Heart left ventricle (tissue), 16 donors: ENCODE data around the gene SCEL. TPM values are rescaled to one million over a fixed set of nuclear protein-coding genes. Genes with fewer than 3 reads are reported as not detected.

Source experiments
- ATAC-seq, 4 donors: fragments of 200-7000 bp; cut with Tn5 transposase; one replicate each; pipeline ENCODE4 v1.9.1; 2020 to 2022; ENCODE audit warnings: moderate library complexity in 4 of 4, mild to moderate bottlenecking in 3 of 4, moderate number of reproducible peaks in 1 of 4
- DNase-seq, 5 donors: peaks; one replicate each; pipeline ENCODE4 v3.0.0-alpha.2; 2020
- H3K27ac ChIP-seq, 12 donors: fragments of 200-600 bp; sonication (generic) in 4 of 12; one replicate each; pipeline versions ENCODE4 v1.5.0 to v1.8.0; 2016 to 2022; ENCODE audit warnings: mild to moderate bottlenecking in 2 of 12
- H3K27me3 ChIP-seq, 9 donors: fragments of 200-600 bp; sonication (generic) in 2 of 9; one replicate each; pipeline versions ENCODE4 v1.5.1 to v1.8.0; 2016 to 2022; ENCODE audit warnings: mild to moderate bottlenecking in 3 of 9
- H3K36me3 ChIP-seq, 9 donors: fragments of 200-600 bp; sonication (generic) in 2 of 9; one replicate each; pipeline versions ENCODE4 v1.5.0 to v1.8.0; 2018 to 2022; ENCODE audit warnings: mild to moderate bottlenecking in 2 of 9
- H3K4me1 ChIP-seq, 12 donors: fragments of 200-600 bp; sonication (generic) in 4 of 12; one replicate each; pipeline versions ENCODE4 v1.5.0 to v1.8.0; 2016 to 2022; ENCODE audit warnings: mild to moderate bottlenecking in 3 of 12
- H3K4me3 ChIP-seq, 12 donors: fragments of 200-600 bp; sonication (generic) in 4 of 12; one replicate each; pipeline versions ENCODE4 v1.5.0 to v1.8.0; 2017 to 2022; ENCODE audit warnings: mild to moderate bottlenecking in 9 of 12, moderate library complexity in 4 of 12
- H3K9me3 ChIP-seq, 12 donors: fragments of 200-600 bp; sonication (generic) in 4 of 12; one replicate each; pipeline versions ENCODE4 v1.5.0 to v1.8.0; 2016 to 2022; ENCODE audit warnings: mild to moderate bottlenecking in 1 of 12
- POLR2A ChIP-seq, 2 donors: fragments of 450-650 bp; IDR thresholded peaks; one replicate each; pipeline ENCODE4 v1.6.1; 2017; ENCODE audit warnings: antibody characterized with exemption in 2 of 2, mild to moderate bottlenecking in 2 of 2, moderate library complexity in 2 of 2
- WGBS, 4 donors: extraction: QIAGEN DNeasy Blood & Tissue Kit in 2 of 4; methylation state at CpG; one replicate each; pipeline versions ENCODE4 v1.1.5 to v1.1.7; 2013 to 2018; 5-methylcytosine and 5-hydroxymethylcytosine counted together
- intact Hi-C, 10 donors: fragments of 100-400 bp; cut with DNase I; formaldehyde crosslinking; loops; one replicate each; pipeline versions ENCODE4 v1.11.1 to v1.14.2; 2022
- polyA plus RNA-seq, 2 donors: library from polyadenylated mRNA; stranded (reverse); fragments of 200-250 nt; gene quantifications; one replicate each; pipeline ENCODE4 v1.2.3, GENCODE V29; 2013
- total RNA-seq, 9 donors: library from RNA; depleted of rRNA in 2 of 9; stranded (reverse); fragments of >200 nt in 2 of 9; fragmentation: NEBNext Ultra II Directional in 3 of 9; extraction: Animal tissue kit (Norgen Biotek cat#: 25700) in 3 of 9; gene quantifications; one replicate each; pipeline versions ENCODE4 v1.1.0 to v1.2.4, GENCODE V29; 2016 to 2023
- TF ChIP-seq, protein P1 (sequence below), 12 donors: fragments of 200-600 bp; sonication (generic) in 4 of 12; IDR thresholded peaks; one replicate each; pipeline versions ENCODE4 v1.5.0 to v1.8.0; 2018 to 2022; ENCODE audit warnings: antibody characterized with exemption in 12 of 12, mild to moderate bottlenecking in 5 of 12
- donor health status: ischemic (EF 13 %, LVEDD 7.1; RV severe dilation, severe dysfunction).
- donor health status: healthy with polysubstance abuse.
- donor health status: DM: no; HTN: yes; CAD: no.
- donor health status: DM: no; HTN: no; CAD: no.
- donor health status: ischemic (EF 25% LVEDD 6.9; RV normal size, moderate dysfunction).
- donor health status: ischemic (EF 25% LVEDD 5.7; RV mildly dilated, moderate dysfunction).
- donor health status: healthy.
- donor health status: DM: yes; HTN: yes; CAD: no.
- donor health status: ischemic (EF 35%, LVEDD 5.7; RV mildly dilated, moderate dysfunction).
- donor health status: nonischemic (EF 11% LVEDD 7.7; RV severe dilation, severe dysfunction).
- donor health status: DM: yes; HTN: yes; CAD: no.
- donor health status: PGD.
- donor health status: ischemic (EF 29% LVEDD 5.4; RV normal size, mild dysfunction).
- donor health status: nonischemic (EF 23%, LVEDD 6.1; RV moderate dilation, normal function).

SCEL gene
- total and polyA plus RNA-seq, 11 donors = 0.04 to 2.0 TPM; not detected in 9

DNA sequence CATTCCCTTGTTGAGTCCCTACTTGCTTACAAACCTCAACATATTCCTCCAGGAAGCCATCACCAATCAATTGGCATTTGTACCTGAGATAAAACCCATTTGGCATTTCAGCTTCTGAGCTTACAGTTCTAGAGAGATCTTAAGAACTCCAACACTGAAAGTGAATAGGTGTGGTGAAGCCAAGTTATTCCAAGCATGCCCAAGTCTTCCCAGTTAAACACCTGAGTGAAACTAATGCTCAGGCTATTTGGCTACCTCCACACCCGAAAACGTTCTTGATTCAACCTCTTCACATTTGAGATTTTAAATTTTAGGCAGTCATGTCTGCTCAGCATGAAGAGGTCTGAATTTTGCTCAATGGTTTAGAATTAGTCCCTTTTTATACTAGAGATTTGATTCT is 2.5 kb upstream of the SCEL start:
- no peak for TF ChIP-seq POLR2A (IDR thresholded peaks at IDR 0.05)
- TF ChIP-seq, protein P1, sequence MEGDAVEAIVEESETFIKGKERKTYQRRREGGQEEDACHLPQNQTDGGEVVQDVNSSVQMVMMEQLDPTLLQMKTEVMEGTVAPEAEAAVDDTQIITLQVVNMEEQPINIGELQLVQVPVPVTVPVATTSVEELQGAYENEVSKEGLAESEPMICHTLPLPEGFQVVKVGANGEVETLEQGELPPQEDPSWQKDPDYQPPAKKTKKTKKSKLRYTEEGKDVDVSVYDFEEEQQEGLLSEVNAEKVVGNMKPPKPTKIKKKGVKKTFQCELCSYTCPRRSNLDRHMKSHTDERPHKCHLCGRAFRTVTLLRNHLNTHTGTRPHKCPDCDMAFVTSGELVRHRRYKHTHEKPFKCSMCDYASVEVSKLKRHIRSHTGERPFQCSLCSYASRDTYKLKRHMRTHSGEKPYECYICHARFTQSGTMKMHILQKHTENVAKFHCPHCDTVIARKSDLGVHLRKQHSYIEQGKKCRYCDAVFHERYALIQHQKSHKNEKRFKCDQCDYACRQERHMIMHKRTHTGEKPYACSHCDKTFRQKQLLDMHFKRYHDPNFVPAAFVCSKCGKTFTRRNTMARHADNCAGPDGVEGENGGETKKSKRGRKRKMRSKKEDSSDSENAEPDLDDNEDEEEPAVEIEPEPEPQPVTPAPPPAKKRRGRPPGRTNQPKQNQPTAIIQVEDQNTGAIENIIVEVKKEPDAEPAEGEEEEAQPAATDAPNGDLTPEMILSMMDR (IDR thresholded peaks at IDR 0.05) = no peak
- Histone ChIP-seq H3K27ac (no peak overlapping the region), H3K27me3 (peaks cover 0 to 24% (median 0%) of the 10 kb centered on the region in 9 donors), H3K4me1 (peaks cover 0 to 3% (median 0%) of the 10 kb centered on the region in 12 donors), H3K9me3 (no peaks in the 10 kb centered on the region), H3K4me3 (no peak overlapping the region), H3K36me3 (no peaks in the 10 kb centered on the region)
- WGBS, 4 donors = 79 to 86% (median 83%) methylated on average over 2 of the region's 2 CpGs
- DNase-seq = no peak
- ATAC-seq = no peak
- intact Hi-C loops = no loop called here

DNA sequence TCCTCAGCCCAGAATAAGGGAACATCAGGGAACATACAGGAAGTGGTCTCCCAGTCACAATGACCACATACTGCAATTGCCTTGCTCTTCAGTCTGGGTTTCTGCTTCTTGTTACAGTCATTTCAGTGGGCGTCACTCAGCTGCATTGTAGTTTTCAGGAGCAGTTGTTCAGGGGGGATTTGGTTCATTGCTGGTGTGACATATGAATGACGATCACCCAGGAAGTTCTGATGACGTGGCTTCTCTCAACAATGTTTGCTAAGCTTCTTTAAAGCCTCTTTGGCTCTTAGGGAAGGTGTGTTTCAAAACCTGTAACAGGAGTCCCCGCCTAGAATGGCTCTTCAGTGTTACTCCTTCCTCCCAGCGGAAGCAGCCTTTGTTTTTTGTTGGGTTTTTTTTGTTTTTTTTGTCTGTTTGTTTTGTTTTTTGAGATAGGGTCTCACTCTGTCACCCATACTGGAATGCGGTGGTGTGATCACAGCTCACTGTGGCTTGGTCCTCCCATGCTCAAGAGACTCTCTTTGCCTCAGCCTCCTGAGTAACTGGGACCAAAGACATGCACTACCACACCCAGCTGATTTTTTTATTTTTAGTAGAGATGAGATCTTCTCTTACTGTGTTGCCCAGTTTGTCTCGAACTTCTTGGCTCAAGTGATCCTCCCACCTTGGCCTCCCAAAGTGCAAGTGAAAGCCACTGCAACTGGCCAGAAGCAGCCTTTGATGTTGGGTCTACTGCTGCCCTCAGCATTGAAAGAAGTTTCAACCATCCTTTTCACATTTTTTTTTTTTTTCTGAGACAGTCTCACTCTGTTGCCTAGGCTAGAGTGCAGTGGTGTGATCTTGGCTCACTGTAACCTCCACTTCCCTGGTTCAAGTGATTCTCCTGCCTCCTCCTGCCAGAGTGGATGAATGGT is 1.4 kb upstream of the SCEL start:
- 60 to 78% (median 73%) methylated on average over 7 of the region's 7 CpGs for whole genome bisulfite sequencing, 4 donors
- DNase-seq (no peak), ATAC-seq (no peak)
- no peak overlapping the region for H3K27ac ChIP-seq
- H3K27me3 ChIP-seq = peaks cover 0 to 24% (median 0%) of the 10 kb centered on the region in 9 donors
- no peaks in the 10 kb centered on the region for H3K9me3 ChIP-seq
- no peak overlapping the region for H3K4me3 ChIP-seq
- peaks cover 0 to 3% (median 0%) of the 10 kb centered on the region in 12 donors for H3K4me1 ChIP-seq
- intact Hi-C loops = no loop called here
- H3K36me3 ChIP-seq = no peaks in the 10 kb centered on the region
- TF ChIP-seq, protein P1 (IDR thresholded peaks at IDR 0.05) = no peak
- no peak for TF ChIP-seq POLR2A (IDR thresholded peaks at IDR 0.05)

DNA sequence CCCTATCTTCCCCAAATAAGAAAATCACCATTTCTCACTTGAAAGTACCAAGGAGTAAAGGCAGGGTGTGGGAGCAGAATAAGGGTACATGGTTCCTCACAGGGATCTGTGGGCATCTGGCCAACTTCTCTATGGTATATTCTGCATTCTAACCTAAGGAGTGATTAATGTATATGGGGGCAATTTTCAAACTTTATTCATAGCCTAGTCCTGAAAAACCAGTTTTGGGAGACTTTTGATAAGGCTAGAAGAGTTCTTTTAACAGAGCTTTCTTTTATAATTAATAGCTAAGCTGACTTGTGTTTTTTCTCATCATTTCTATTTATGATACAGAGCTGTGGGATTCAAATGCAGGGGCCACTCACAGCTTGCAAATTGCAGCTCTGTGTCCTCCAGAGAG is 852 bp downstream of the SCEL start:
- Histone ChIP-seq H3K27ac (no peak overlapping the region), H3K4me3 (no peak overlapping the region), H3K9me3 (no peaks in the 10 kb centered on the region), H3K4me1 (no peaks in the 10 kb centered on the region), H3K27me3 (peaks cover 0 to 24% (median 0%) of the 10 kb centered on the region in 9 donors), H3K36me3 (no peaks in the 10 kb centered on the region)
- intact Hi-C loops = no loop called here
- DNase-seq (no peak), ATAC-seq (no peak)
- no peak for TF ChIP-seq POLR2A (IDR thresholded peaks at IDR 0.05)
- TF ChIP-seq, protein P1 (IDR thresholded peaks at IDR 0.05) = no peak

DNA sequence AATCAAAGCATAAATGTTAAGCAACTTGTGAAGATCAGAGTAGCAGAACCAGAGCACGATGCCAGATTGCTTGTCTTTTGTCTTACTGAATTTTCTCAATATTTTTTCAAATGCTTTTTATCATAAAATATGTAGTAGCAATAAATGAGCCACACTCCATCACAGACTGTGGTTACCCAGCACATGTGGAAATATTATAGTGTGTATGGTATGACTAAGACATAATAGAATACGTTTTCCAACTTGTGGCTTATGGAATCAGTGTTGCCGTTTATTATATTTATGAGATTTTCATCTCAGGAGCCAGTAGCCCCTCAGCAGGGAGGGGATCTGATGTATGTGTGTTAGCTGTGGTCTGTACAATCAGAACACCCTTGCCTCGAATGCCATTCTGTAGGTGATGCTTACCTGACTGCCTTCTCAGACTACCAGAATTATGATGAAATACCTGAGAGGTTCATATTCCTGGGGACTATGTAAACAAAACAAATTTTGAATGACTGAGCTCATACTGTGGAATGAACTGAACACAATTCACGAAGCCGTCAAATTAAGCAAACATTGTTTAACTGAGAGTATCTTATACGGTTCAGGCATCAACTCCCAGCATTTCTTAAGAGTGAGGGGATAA is 1.9 kb downstream of the SCEL start:
- no peak overlapping the region for H3K4me3 ChIP-seq
- H3K4me1 ChIP-seq = no peaks in the 10 kb centered on the region
- H3K27ac ChIP-seq = no peak overlapping the region
- intact Hi-C loops = no loop called here
- H3K9me3 ChIP-seq = no peaks in the 10 kb centered on the region
- no peak for DNase-seq
- TF ChIP-seq, protein P1 (IDR thresholded peaks at IDR 0.05) = no peak
- TF ChIP-seq POLR2A (IDR thresholded peaks at IDR 0.05) = no peak
- H3K27me3 ChIP-seq = peaks cover 0 to 24% (median 0%) of the 10 kb centered on the region in 9 donors
- no peak for ATAC-seq
- 84 to 90% (median 87%) methylated on average over 7 of the region's 7 CpGs for whole genome bisulfite sequencing, 4 donors
- no peaks in the 10 kb centered on the region for H3K36me3 ChIP-seq
